Kidney (tissue), 14 donors: ENCODE measurements around the gene PGA4. TPM values are rescaled to one million over a fixed set of nuclear protein-coding genes. Genes with fewer than 3 reads are reported as not detected.

Source experiments
- DNase-seq, 5 donors: peaks; one replicate each; pipeline ENCODE4 v3.0.0-alpha.2; 2013 to 2020
- FAIRE-seq: peaks from 2 replicates; lab custom pipeline; 2012; peaks lifted over from hg19 to GRCh38; lab: Jason Lieb, UNC
- H3K27ac ChIP-seq, 2 donors: one replicate each; pipeline ENCODE4 v1.7.0; 2013; ENCODE audit warnings: low read depth in 2 of 2, low read length in 2 of 2, inconsistent platforms in 1 of 2
- H3K27me3 ChIP-seq: one replicate; pipeline ENCODE4 v1.7.1; 2013; ENCODE audit warnings: low read length, inconsistent platforms; ENCODE audit not compliant: control insufficient read depth, insufficient read depth
- H3K36me3 ChIP-seq, 3 donors: one replicate each; pipeline versions ENCODE4 v1.7.0 to v1.7.1; 2013; ENCODE audit warnings: low read length in 3 of 3, control low read depth in 1 of 3, inconsistent platforms in 1 of 3; ENCODE audit not compliant: insufficient read depth in 3 of 3, control insufficient read depth in 2 of 3
- H3K4me1 ChIP-seq, 3 donors: one replicate each; pipeline versions ENCODE4 v1.7.0 to v1.7.1; 2013; ENCODE audit warnings: low read length in 3 of 3, inconsistent platforms in 1 of 3, low read depth in 1 of 3; ENCODE audit not compliant: control insufficient read depth in 2 of 3, insufficient read depth in 2 of 3
- H3K4me3 ChIP-seq, 3 donors: one replicate each; pipeline versions ENCODE4 v1.7.0 to v1.8.1; 2013; ENCODE audit warnings: low read length in 3 of 3, control low read depth in 1 of 3, inconsistent platforms in 1 of 3
- H3K9ac ChIP-seq, 3 donors: one replicate each; pipeline versions ENCODE4 v1.7.0 to v1.7.1; 2013; ENCODE audit warnings: low read length in 3 of 3, control low read depth in 1 of 3, inconsistent platforms in 1 of 3
- H3K9me3 ChIP-seq, 3 donors: one replicate each; pipeline versions ENCODE4 v1.7.0 to v1.7.1; 2013; ENCODE audit warnings: low read length in 3 of 3, control low read depth in 1 of 3, inconsistent platforms in 1 of 3; ENCODE audit not compliant: control insufficient read depth in 2 of 3, insufficient read depth in 1 of 3
- CTCF ChIP-seq: IDR thresholded peaks from 3 replicates; pipeline ENCODE4 v1.5.1; 2012; ENCODE audit warnings: mild to moderate bottlenecking, moderate library complexity, borderline replicate concordance; ENCODE audit not compliant: insufficient read depth; ENCODE audit errors: extremely low read depth
- intact Hi-C: fragments of 100-400 bp; cut with DNase I; formaldehyde crosslinking; loops from one replicate; pipeline ENCODE4 v1.11.1; 2022
- polyA plus RNA-seq: library from polyadenylated mRNA; stranded (reverse); fragments of 350-450 nt; fragmentation: Illumina TruSeq; extraction: RNeasy Lipid Tissue Mini Kit (QIAGEN cat#74804); gene quantifications from one replicate; pipeline ENCODE4 v1.2.3, GENCODE V29; 2014; ENCODE audit warnings: low read depth, low replicate concordance; ENCODE audit not compliant: insufficient read depth
- total RNA-seq: library from RNA; stranded (reverse); fragmentation: NEBNext Ultra II Directional; extraction: Animal tissue kit (Norgen Biotek cat#: 25700); gene quantifications from one replicate; pipeline ENCODE4 v1.2.1, GENCODE V29; 2021
- donor health status: control.
- donor health status: control.
- donor health status: control.
- donor health status: control.
- donor health status: control.
- donor health status: DM: yes; HTN: yes; CAD: no.
- donor health status: Normal renal cell carcinoma (clear cell type).

Gene PGA4
- total and polyA plus RNA-seq, 2 donors from 2014 or later = not detected

- H3K9ac ChIP-seq = no peak overlapping the region
- FAIRE-seq = no peak
- H3K36me3 ChIP-seq = no peaks in the 10 kb centered on the region
- TF ChIP-seq CTCF = no peak
- H3K27ac ChIP-seq = no peak overlapping the region
- H3K9me3 ChIP-seq = no peaks in the 10 kb centered on the region
- no peaks in the 10 kb centered on the region for H3K4me1 ChIP-seq
- no peak for DNase-seq
- intact Hi-C loops = no loop called here
- no peaks in the 10 kb centered on the region for H3K27me3 ChIP-seq
- H3K4me3 ChIP-seq = no peak overlapping the region
Observed at GRCh38 chr11:61274084-61274483, 51.9 kb downstream of the PGA4 start.

- Histone ChIP-seq H3K4me1 (no peaks in the 10 kb centered on the region), H3K27me3 (no peaks in the 10 kb centered on the region), H3K27ac (no peak overlapping the region), H3K9ac (no peak overlapping the region), H3K4me3 (no peak overlapping the region), H3K9me3 (no peaks in the 10 kb centered on the region), H3K36me3 (no peaks in the 10 kb centered on the region)
- no peak for FAIRE-seq
- DNase-seq = no peak
- TF ChIP-seq CTCF = no peak
- intact Hi-C loops = no loop called here
Observed at GRCh38 chr11:61275191-61275590, 53.0 kb downstream of the PGA4 start.

GRCh38 chr11:61277186-61278000 is 55.2 kb downstream of the PGA4 start:
- no peak overlapping the region for H3K9ac ChIP-seq
- no peak for DNase-seq
- no peak for TF ChIP-seq CTCF
- no peaks in the 10 kb centered on the region for H3K9me3 ChIP-seq
- intact Hi-C loops = no loop called here
- FAIRE-seq = no peak
- no peaks in the 10 kb centered on the region for H3K4me1 ChIP-seq
- no peaks in the 10 kb centered on the region for H3K27me3 ChIP-seq
- H3K36me3 ChIP-seq = no peaks in the 10 kb centered on the region
- H3K27ac ChIP-seq = no peak overlapping the region
- H3K4me3 ChIP-seq = no peak overlapping the region
